Endothelial cell of umbilical vein (primary cell): ENCODE data around the gene BCAS3. TPM values are rescaled to one million over a fixed set of nuclear protein-coding genes. Genes with fewer than 3 reads are reported as not detected.

Source experiments
- BruUV-seq: library from RNA; stranded (reverse); fragments of 400-500 nt; replicated peaks from 2 replicates; lab custom pipeline; 2021; lab: Mats Ljungman, UMichigan
- CTCF ChIA-PET: fragments of 300-600, 350-600 bp; sonication (Branson Sonifier 250); formaldehyde crosslinking; loops from one replicate; lab custom pipeline; 2021; ENCODE audit warnings: antibody characterized with exemption, inconsistent platforms; lab: Charles Lee
- POLR2A ChIA-PET: fragments of 300-600, 350-600 bp; sonication (Branson Sonifier 250); formaldehyde crosslinking; loops from one replicate; lab custom pipeline; 2021; ENCODE audit warnings: antibody characterized with exemption, inconsistent platforms; lab: Charles Lee
- DNase-seq: peaks from one replicate; pipeline ENCODE4 v3.0.0-alpha.2; 2011; ENCODE audit warnings: low read depth, low spot score
- FAIRE-seq: peaks from 2 replicates; lab custom pipeline; 2011; peaks lifted over from hg19 to GRCh38; lab: Jason Lieb, UNC
- H2AFZ ChIP-seq: 2 replicates; pipeline ENCODE4 v1.6.0; 2012; ENCODE audit warnings: low read depth, low read length, control low read depth, inconsistent platforms
- H3K27ac ChIP-seq: 2 replicates; pipeline ENCODE4 v1.5.1; 2011; ENCODE audit warnings: low read depth, mild to moderate bottlenecking, control low read depth, low read length, moderate library complexity; ENCODE audit not compliant: insufficient read depth
- H3K27me3 ChIP-seq, 2 experiments: 2 replicates each; pipeline versions ENCODE4 v1.6.0 to v1.6.1; 2011; ENCODE audit warnings: low read length in 2 of 2, mixed read lengths in 1 of 2; ENCODE audit not compliant: control insufficient read depth in 2 of 2, insufficient read depth in 2 of 2
- H3K36me3 ChIP-seq, 2 experiments: 2 replicates in 1 of 2; 3 replicates in 1 of 2; pipeline ENCODE4 v1.5.1; 2011; ENCODE audit warnings: low read length in 2 of 2, mild to moderate bottlenecking in 1 of 2, moderate library complexity in 1 of 2; ENCODE audit not compliant: control insufficient read depth in 2 of 2, insufficient read depth in 2 of 2; ENCODE audit errors: extremely low read depth in 1 of 2
- H3K4me1 ChIP-seq: 3 replicates; pipeline ENCODE4 v1.5.1; 2011; ENCODE audit warnings: mild to moderate bottlenecking, low read length; ENCODE audit not compliant: control insufficient read depth, insufficient read depth; ENCODE audit errors: extremely low read depth
- H3K4me2 ChIP-seq: 2 replicates; pipeline ENCODE4 v1.6.1; 2011; ENCODE audit warnings: low read length, control low read depth, mixed read lengths; ENCODE audit not compliant: insufficient read depth
- H3K4me3 ChIP-seq, 3 experiments: fragments of 200-600 bp in 1 of 3; sonication (generic), shearing (Covaris generic) in 1 of 3; replicated peaks in 1 of 3; 2 replicates each; pipeline ENCODE4 v1.5.1; 2011 to 2016; ENCODE audit warnings: control low read depth in 3 of 3, low read length in 3 of 3, mild to moderate bottlenecking in 2 of 3, inconsistent platforms in 1 of 3, low read depth in 1 of 3, moderate library complexity in 1 of 3; ENCODE audit not compliant: insufficient read depth in 1 of 3
- H3K79me2 ChIP-seq: 2 replicates; pipeline ENCODE4 v1.6.0; 2012; ENCODE audit warnings: low read length, inconsistent platforms; ENCODE audit not compliant: control insufficient read depth, insufficient read depth
- H3K9ac ChIP-seq: replicated peaks from 2 replicates; pipeline ENCODE3; 2011; ENCODE audit warnings: low read length, control low read depth; ENCODE audit not compliant: insufficient read depth; ENCODE audit errors: extremely low read depth
- H3K9me1 ChIP-seq: replicated peaks from 3 replicates; pipeline ENCODE4 v1.6.0; 2011; ENCODE audit warnings: mild to moderate bottlenecking, low read length; ENCODE audit not compliant: control insufficient read depth, insufficient read depth; ENCODE audit errors: extremely low read depth
- H3K9me3 ChIP-seq: replicated peaks from 2 replicates; pipeline ENCODE4 v1.5.1; 2012; ENCODE audit warnings: low read length, inconsistent platforms; ENCODE audit not compliant: control insufficient read depth, insufficient read depth
- H4K20me1 ChIP-seq: replicated peaks from 2 replicates; pipeline ENCODE3; 2011; ENCODE audit warnings: mild to moderate bottlenecking, low read length; ENCODE audit not compliant: control insufficient read depth, insufficient read depth; ENCODE audit errors: extremely low read depth
- CTCF ChIP-seq, 2 donors: IDR thresholded peaks; 1 replicate in 1 of 2; 2 replicates in 1 of 2; pipeline ENCODE4 v1.5.1; 2011; ENCODE audit warnings: low read length in 2 of 2, mild to moderate bottlenecking in 2 of 2, moderate library complexity in 2 of 2, control low read depth in 1 of 2, inconsistent platforms in 1 of 2, low read depth in 1 of 2; ENCODE audit not compliant: insufficient read depth in 1 of 2; ENCODE audit errors: extremely low read depth in 1 of 2
- EZH2 ChIP-seq: IDR thresholded peaks from 2 replicates; pipeline ENCODE4 v1.6.1; 2012; ENCODE audit warnings: borderline replicate concordance, low read depth, mild to moderate bottlenecking, moderate library complexity, low read length, inconsistent platforms; ENCODE audit not compliant: severe bottlenecking
- FOS ChIP-seq: IDR thresholded peaks from 2 replicates; pipeline ENCODE4 v1.6.1; 2011; ENCODE audit warnings: mild to moderate bottlenecking, low read length, moderate library complexity, borderline replicate concordance; ENCODE audit not compliant: insufficient read depth
- GATA2 ChIP-seq: IDR thresholded peaks from 2 replicates; pipeline ENCODE4 v1.7.0; 2011; ENCODE audit warnings: low read depth, mild to moderate bottlenecking, moderate library complexity, mixed read lengths, low read length; ENCODE audit not compliant: insufficient read length, insufficient read depth
- JUN ChIP-seq: IDR thresholded peaks from 2 replicates; pipeline ENCODE4 v1.6.1; 2011; ENCODE audit warnings: borderline replicate concordance, low read depth; ENCODE audit not compliant: insufficient read length, insufficient read depth
- MAX ChIP-seq: IDR thresholded peaks from 2 replicates; pipeline ENCODE4 v1.6.1; 2011; ENCODE audit not compliant: insufficient read depth, insufficient read length
- MYC ChIP-seq: IDR thresholded peaks from one replicate; pipeline ENCODE4 v1.6.1; 2011; ENCODE audit warnings: mild to moderate bottlenecking, low read depth, low read length
- POLR2A ChIP-seq: IDR thresholded peaks from 2 replicates; pipeline ENCODE4 v1.6.1; 2012; ENCODE audit warnings: low read depth, mild to moderate bottlenecking, control low read depth, low read length
- POLR2AphosphoS5 ChIP-seq: IDR thresholded peaks from 2 replicates; pipeline ENCODE4 v1.6.1; 2012; ENCODE audit warnings: low read depth, mild to moderate bottlenecking, control low read depth, low read length, moderate library complexity; ENCODE audit not compliant: insufficient read depth
- dilution Hi-C: fragments of 300-500 bp; cut with MboI; formaldehyde crosslinking; loops from one replicate; pipeline ENCODE4 v1.15.0; 2019; ENCODE audit warnings: low sequenced_read_pairs; ENCODE audit not compliant: extremely low pct_ligation_motif_present
- intact Hi-C: fragments of 100-400 bp; cut with micrococcal nuclease; formaldehyde crosslinking; loops from one replicate; pipeline ENCODE4 v1.10.0; 2022
- polyA plus RNA-seq, 4 experiments: library from polyadenylated mRNA; depleted of rRNA in 3 of 4; stranded (reverse) in 3 of 4; unstranded in 1 of 4; fragments of >200 nt; gene quantifications; 2 replicates each; pipeline versions ENCODE4 v1.2.1 to v1.2.3, GENCODE V29; 2011 to 2012; ENCODE audit warnings: missing spikeins in 1 of 4
- total RNA-seq: library from RNA; stranded (reverse); gene quantifications from 2 replicates; pipeline ENCODE4 v1.2.3, GENCODE V29; 2021

BCAS3 gene
- total and polyA plus RNA-seq, 2 donors (not counting 3 experiments of a cell fraction or from before 2014, with no cell fraction given) = 8.2 to 16.0 TPM

- dilution Hi-C loops (no loop called here), intact Hi-C loops (no loop called here)
- Histone ChIP-seq H3K4me3 (no peak overlapping the region), H3K27me3 (peaks cover 0 to 1% of the 10 kb centered on the region in 2 experiments), H3K9me1 (no peaks in the 10 kb centered on the region), H4K20me1 (no peaks in the 10 kb centered on the region), H2AFZ (no peak overlapping the region), H3K9ac (no peak overlapping the region), H3K79me2 (no peaks in the 10 kb centered on the region), H3K9me3 (no peaks in the 10 kb centered on the region), H3K4me1 (peaks cover 14% of the 10 kb centered on the region), H3K36me3 (no peaks in the 10 kb centered on the region), H3K27ac (no peak overlapping the region), H3K4me2 (no peak overlapping the region)
- CTCF ChIA-PET = no interaction called here
- FAIRE-seq (no peak), DNase-seq (no peak)
- no TSS peak for BruUV-seq
- TF ChIP-seq EZH2 (no peak), MYC (no peak), GATA2 (no peak), JUN (no peak), CTCF (IDR thresholded peaks at IDR 0.05; ENCODE audit: extremely low read depth in 1 of 2, insufficient read depth in 1 of 2, low read depth in 1 of 2, low read length in 2 of 2) (no peak), POLR2A (no peak), POLR2AphosphoS5 (no peak), MAX (no peak), FOS (no peak)
- POLR2A ChIA-PET = no interaction called here
These were observed 569.8 kb downstream of the BCAS3 start for GRCh38 chr17:61247439-61247838.
